Stimulated activated CD8-positive, alpha-beta memory T cell treated with anti-CD3 and anti-CD28 coated beads, Interleukin-15, amount 100 ng/mL, for 24 hours (primary cell): ENCODE data around the gene ACSL5.

Source experiments
- DNase-seq: peaks from one replicate; pipeline ENCODE4 v3.0.0-alpha.2; 2020; ENCODE audit warnings: low read depth

Gene ACSL5

GRCh38 chr10:112465299-112465883 is 91.5 kb downstream of the ACSL5 start:
- DNase-seq, result no peak

DNA sequence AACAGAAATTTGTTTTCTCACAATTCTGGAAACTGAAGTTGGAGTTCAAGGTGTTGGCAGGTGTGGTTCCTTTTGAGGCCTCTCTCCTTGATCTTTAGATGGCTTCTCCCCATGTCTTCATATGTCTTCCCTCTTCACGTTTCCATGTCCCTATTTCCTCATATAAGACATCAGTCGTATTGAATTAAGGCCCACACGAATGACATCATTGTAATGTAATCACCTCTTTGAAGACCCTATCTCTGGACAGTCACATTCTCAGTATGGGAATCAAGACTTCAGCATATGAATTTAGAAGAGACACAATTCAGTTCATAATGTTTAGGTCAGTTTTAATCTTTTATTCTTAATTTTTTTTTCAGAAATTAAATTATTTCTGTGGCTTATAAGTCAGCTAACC is 92.9 kb downstream of the ACSL5 start:
- DNase-seq, result no peak

DNA sequence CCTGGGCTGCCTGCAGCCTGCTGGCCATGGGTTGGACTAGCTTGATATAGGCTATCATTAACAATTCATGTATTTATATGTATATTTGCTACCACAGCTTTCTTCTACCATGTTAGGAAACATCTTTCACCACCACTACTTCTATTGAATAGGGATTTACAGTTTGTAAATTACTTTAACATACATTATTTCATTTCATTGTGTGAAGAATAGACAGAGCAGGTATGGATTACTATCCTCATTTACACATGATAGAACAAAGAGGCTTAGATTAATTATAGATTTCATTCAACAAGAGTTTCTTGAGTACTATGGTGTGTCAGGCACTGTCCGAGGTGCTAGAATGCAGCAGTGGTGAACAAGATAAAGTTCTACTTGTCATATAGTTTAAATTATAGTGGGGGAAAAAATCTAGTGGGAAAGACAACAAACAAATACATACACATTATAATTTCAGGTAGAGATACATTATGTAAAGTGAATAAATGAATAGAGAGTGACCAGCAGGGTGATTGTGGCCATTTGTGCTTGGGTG is 93.7 kb downstream of the ACSL5 start:
- no peak for DNase-seq

GRCh38 chr10:112471878-112472487 is 98.1 kb downstream of the ACSL5 start:
- no peak for DNase-seq

DNA sequence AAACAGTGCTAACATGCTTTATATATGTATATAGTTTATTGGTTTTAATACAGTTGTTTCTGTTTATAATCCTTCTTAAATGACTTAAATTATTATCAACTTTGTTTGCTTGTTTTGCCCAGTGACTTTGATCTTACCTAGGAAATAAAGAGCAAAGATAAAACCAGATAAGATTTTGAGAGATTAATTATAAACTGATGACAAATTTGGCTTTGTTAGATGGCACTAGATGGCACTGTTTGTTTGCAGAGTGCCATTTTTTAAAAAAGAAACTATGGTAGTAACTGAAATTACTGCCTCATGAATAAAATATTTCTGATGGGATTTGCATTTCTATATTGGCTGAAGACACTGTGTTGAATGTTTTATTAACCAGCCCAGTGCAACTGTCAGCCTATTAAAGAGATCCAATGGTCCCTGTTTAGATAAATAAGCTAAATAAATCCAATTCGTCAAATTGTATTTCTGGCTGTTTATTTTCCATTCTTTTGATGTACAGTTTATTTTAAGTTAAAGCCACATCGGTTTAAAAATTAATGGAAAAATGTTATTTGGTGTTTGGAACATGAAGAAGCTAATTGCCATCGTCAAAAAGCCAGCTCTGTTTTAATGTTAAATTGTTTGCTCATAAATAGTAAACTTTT is 101.8 kb downstream of the ACSL5 start:
- DNase-seq, result no peak
